HepG2 (cell line): Measurements from ENCODE around the gene PCOLCE2. TPM values are rescaled to one million over a fixed set of nuclear protein-coding genes. Genes with fewer than 3 reads are reported as not detected.

ENCODE experiments used
- CBX1 ChIP-seq: IDR thresholded peaks from one replicate; pipeline ENCODE4 v1.6.1; 2016; ENCODE audit warnings: antibody characterized with exemption, low read depth
- DR1 ChIP-seq: sonication (generic); formaldehyde crosslinking; IDR thresholded peaks from 2 replicates; pipeline ENCODE4 v1.8.0; 2021; ENCODE audit warnings: mild to moderate bottlenecking, missing genetic modification reagents, inconsistent platforms
- FLYWCH1 ChIP-seq: sonication (generic); formaldehyde crosslinking; IDR thresholded peaks from 2 replicates; pipeline ENCODE4 v1.8.1; 2023; ENCODE audit warnings: mild to moderate bottlenecking, missing genetic modification reagents
- FOXK1 ChIP-seq: sonication (generic); formaldehyde crosslinking; IDR thresholded peaks from 2 replicates; pipeline ENCODE4 v1.4.0; 2020; ENCODE audit warnings: low read depth, missing genetic modification reagents, borderline replicate concordance
- GMEB2 ChIP-seq: IDR thresholded peaks from 2 replicates; pipeline ENCODE4 v1.6.1; 2016; ENCODE audit warnings: missing biosample characterization, missing genetic modification reagents, low read depth
- HES4 ChIP-seq: sonication (generic); formaldehyde crosslinking; IDR thresholded peaks from 2 replicates; pipeline ENCODE4 v1.9.0; 2021; ENCODE audit warnings: mild to moderate bottlenecking, missing genetic modification reagents, borderline replicate concordance
- HOXA7 ChIP-seq: sonication (generic); formaldehyde crosslinking; IDR thresholded peaks from 2 replicates; pipeline ENCODE4 v1.8.1; 2022; ENCODE audit warnings: mild to moderate bottlenecking, missing genetic modification reagents, moderate library complexity
- KDM5B ChIP-seq: sonication (generic); formaldehyde crosslinking; IDR thresholded peaks from 2 replicates; pipeline ENCODE4 v1.4.0; 2020; ENCODE audit warnings: missing genetic modification reagents, mild to moderate bottlenecking, borderline replicate concordance
- MXI1 ChIP-seq: IDR thresholded peaks from 3 replicates; pipeline ENCODE4 v1.6.1; 2012; ENCODE audit warnings: low read depth, low read length, inconsistent platforms, borderline replicate concordance
- NPAS2 ChIP-seq: sonication (generic); formaldehyde crosslinking; IDR thresholded peaks from 2 replicates; pipeline ENCODE4 v1.8.0; 2022; ENCODE audit warnings: mild to moderate bottlenecking, missing genetic modification reagents, borderline replicate concordance
- PTBP1 ChIP-seq: fragments of 200-400 bp; formaldehyde crosslinking; IDR thresholded peaks from 2 replicates; pipeline ENCODE4 v1.6.1; 2018; ENCODE audit warnings: low read length, low read depth; ENCODE audit not compliant: poor library complexity, severe bottlenecking
- REL ChIP-seq: sonication (generic); formaldehyde crosslinking; conservative IDR thresholded peaks from 2 replicates; pipeline ENCODE4 v1.8.0; 2022; ENCODE audit warnings: mild to moderate bottlenecking, missing genetic modification reagents, moderate library complexity
- SOX6 ChIP-seq, 2 experiments: fragments of 450-650 bp in 1 of 2; sonication (generic) in 1 of 2; formaldehyde crosslinking in 1 of 2; IDR thresholded peaks; 2 replicates each; pipeline versions ENCODE4 v1.4.0 to v1.6.1; 2017 to 2020; ENCODE audit warnings: antibody characterized with exemption in 1 of 2, mild to moderate bottlenecking in 1 of 2, missing genetic modification reagents in 1 of 2
- ZBTB26 ChIP-seq: IDR thresholded peaks from 2 replicates; pipeline ENCODE4 v1.6.1; 2016; ENCODE audit warnings: missing compliant biosample characterization, missing genetic modification reagents, borderline replicate concordance
- ZNF33B ChIP-seq: sonication (generic); formaldehyde crosslinking; IDR thresholded peaks from 2 replicates; pipeline ENCODE4 v1.5.1; 2020; ENCODE audit warnings: mild to moderate bottlenecking, missing genetic modification reagents
- ZNF556 ChIP-seq: sonication (generic); formaldehyde crosslinking; IDR thresholded peaks from 2 replicates; pipeline ENCODE4 v1.4.0; 2020; ENCODE audit warnings: mild to moderate bottlenecking, missing genetic modification reagents, borderline replicate concordance
- ZNF776 ChIP-seq: sonication (generic); formaldehyde crosslinking; IDR thresholded peaks from 2 replicates; pipeline ENCODE4 v1.4.0; 2020; ENCODE audit warnings: mild to moderate bottlenecking, missing genetic modification reagents
- ZNF781 ChIP-seq: sonication (generic); formaldehyde crosslinking; IDR thresholded peaks from 2 replicates; pipeline ENCODE4 v1.5.1; 2020; ENCODE audit warnings: borderline replicate concordance, mild to moderate bottlenecking, missing genetic modification reagents; ENCODE audit errors: not compliant biosample characterization
- ZNF839 ChIP-seq: sonication (generic); formaldehyde crosslinking; IDR thresholded peaks from 2 replicates; pipeline ENCODE4 v1.4.0; 2020; ENCODE audit warnings: missing genetic modification reagents, mild to moderate bottlenecking, borderline replicate concordance
- polyA plus RNA-seq, 8 experiments: library from polyadenylated mRNA; depleted of rRNA in 3 of 8; stranded (reverse) in 7 of 8; unstranded in 1 of 8; fragments of >200 nt; fragmentation: Illumina TruSeq in 4 of 8; extraction: Trizol in 4 of 8; gene quantifications; 2 replicates each; pipeline versions ENCODE4 v1.2.1 to v1.2.3, GENCODE V29; 2011 to 2016; ENCODE audit warnings: low read depth in 4 of 8, missing spikeins in 1 of 8, mixed read lengths in 1 of 8; ENCODE audit not compliant: insufficient read depth in 1 of 8
- total RNA-seq, 5 experiments: library from RNA; depleted of rRNA; stranded (reverse); fragments of >200 nt; fragmentation: Illumina TruSeq; extraction: Trizol; gene quantifications; 2 replicates each; pipeline ENCODE4 v1.2.3, GENCODE V29; 2016; ENCODE audit warnings: low read depth in 1 of 5
- TF ChIP-seq, protein P1 (sequence below): sonication (generic); formaldehyde crosslinking; IDR thresholded peaks from 2 replicates; pipeline ENCODE4 v1.8.1; 2022; ENCODE audit warnings: mild to moderate bottlenecking, missing genetic modification reagents
- TF ChIP-seq, protein P2 (sequence below): sonication (generic); formaldehyde crosslinking; IDR thresholded peaks from 2 replicates; pipeline ENCODE4 v1.8.0; 2022; ENCODE audit warnings: low read depth, missing genetic modification reagents
- TF ChIP-seq, protein P3 (sequence below): sonication (generic); formaldehyde crosslinking; IDR thresholded peaks from 2 replicates; pipeline ENCODE4 v1.8.0; 2023; ENCODE audit warnings: mild to moderate bottlenecking, missing genetic modification reagents

Gene PCOLCE2
- total and polyA plus RNA-seq, 2 of the 13 experiments (the other 11 are each of a cell fraction or from before 2014, with no cell fraction given): 0.71 to 2.0 TPM

GRCh38 chr3:142888481-142889211, at the start of gene PCOLCE2 (continued):
- TF ChIP-seq ZBTB26 (CRISPR knock-in tag): no peak
- no peak for TF ChIP-seq GMEB2 (CRISPR knock-in tag)
- peak; percentile 49 for TF ChIP-seq ZNF781 (CRISPR knock-in tag)
- TF ChIP-seq FLYWCH1 (CRISPR knock-in tag): no peak
- TF ChIP-seq, protein P1, sequence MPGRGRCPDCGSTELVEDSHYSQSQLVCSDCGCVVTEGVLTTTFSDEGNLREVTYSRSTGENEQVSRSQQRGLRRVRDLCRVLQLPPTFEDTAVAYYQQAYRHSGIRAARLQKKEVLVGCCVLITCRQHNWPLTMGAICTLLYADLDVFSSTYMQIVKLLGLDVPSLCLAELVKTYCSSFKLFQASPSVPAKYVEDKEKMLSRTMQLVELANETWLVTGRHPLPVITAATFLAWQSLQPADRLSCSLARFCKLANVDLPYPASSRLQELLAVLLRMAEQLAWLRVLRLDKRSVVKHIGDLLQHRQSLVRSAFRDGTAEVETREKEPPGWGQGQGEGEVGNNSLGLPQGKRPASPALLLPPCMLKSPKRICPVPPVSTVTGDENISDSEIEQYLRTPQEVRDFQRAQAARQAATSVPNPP (CRISPR knock-in tag): no peak; the same call in 1 of the 2 replicates
- no peak for TF ChIP-seq HOXA7 (CRISPR knock-in tag)
- TF ChIP-seq REL (CRISPR knock-in tag): peak; percentile 74; the same call in 1 of the 2 replicates
- TF ChIP-seq CBX1: no peak
- TF ChIP-seq, protein P2, sequence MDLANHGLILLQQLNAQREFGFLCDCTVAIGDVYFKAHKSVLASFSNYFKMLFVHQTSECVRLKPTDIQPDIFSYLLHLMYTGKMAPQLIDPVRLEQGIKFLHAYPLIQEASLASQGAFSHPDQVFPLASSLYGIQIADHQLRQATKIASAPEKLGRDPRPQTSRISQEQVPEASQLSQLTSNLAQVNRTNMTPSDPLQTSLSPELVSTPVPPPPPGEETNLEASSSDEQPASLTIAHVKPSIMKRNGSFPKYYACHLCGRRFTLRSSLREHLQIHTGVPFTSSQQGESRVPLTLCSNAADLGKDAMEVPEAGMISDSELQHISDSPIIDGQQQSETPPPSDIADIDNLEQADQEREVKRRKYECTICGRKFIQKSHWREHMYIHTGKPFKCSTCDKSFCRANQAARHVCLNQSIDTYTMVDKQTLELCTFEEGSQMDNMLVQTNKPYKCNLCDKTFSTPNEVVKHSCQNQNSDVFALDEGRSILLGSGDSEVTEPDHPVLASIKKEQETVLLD (CRISPR knock-in tag): no peak
- no peak; the same call in 1 of the 2 replicates for TF ChIP-seq ZNF33B (CRISPR knock-in tag)
- no peak for TF ChIP-seq ZNF776 (CRISPR knock-in tag)
- TF ChIP-seq ZNF556: 0 out of 2 replicates have a peak, but pooled peaks have one; percentile 74
- TF ChIP-seq, protein P3, sequence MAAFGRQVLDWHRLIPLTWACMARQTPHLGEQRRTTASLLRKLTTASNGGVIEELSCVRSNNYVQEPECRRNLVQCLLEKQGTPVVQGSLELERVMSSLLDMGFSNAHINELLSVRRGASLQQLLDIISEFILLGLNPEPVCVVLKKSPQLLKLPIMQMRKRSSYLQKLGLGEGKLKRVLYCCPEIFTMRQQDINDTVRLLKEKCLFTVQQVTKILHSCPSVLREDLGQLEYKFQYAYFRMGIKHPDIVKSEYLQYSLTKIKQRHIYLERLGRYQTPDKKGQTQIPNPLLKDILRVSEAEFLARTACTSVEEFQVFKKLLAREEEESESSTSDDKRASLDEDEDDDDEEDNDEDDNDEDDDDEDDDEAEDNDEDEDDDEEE (CRISPR knock-in tag): peak; percentile 78; the same call in 1 of the 2 replicates
- peak; percentile 86; the same call in 1 of the 2 replicates for TF ChIP-seq KDM5B (CRISPR knock-in tag)
- TF ChIP-seq NPAS2 (CRISPR knock-in tag): no peak
- TF ChIP-seq DR1 (CRISPR knock-in tag): no peak
- TF ChIP-seq HES4 (CRISPR knock-in tag): 0 out of 2 replicates have a peak, but pooled peaks have one; percentile 36
- TF ChIP-seq MXI1: 0 out of 3 replicates have a peak, but pooled peaks have one; percentile 21
- TF ChIP-seq PTBP1: no peak
- no peak for TF ChIP-seq SOX6 (IDR thresholded peaks at IDR 0.05)
- no peak for TF ChIP-seq SOX6 (CRISPR knock-in tag; IDR thresholded peaks at IDR 0.05)
- TF ChIP-seq ZNF839 (CRISPR knock-in tag): no peak
- TF ChIP-seq FOXK1 (CRISPR knock-in tag): no peak
